Right lobe of liver (tissue), 6 donors: Measurements from ENCODE around the gene KRT8. TPM values are rescaled to one million over a fixed set of nuclear protein-coding genes. Genes with fewer than 3 reads are reported as not detected.

ENCODE experiments used
- ATAC-seq, 4 donors: fragments of 200-7000 bp; cut with Tn5 transposase; one replicate each; pipeline ENCODE4 v1.9.1; 2020; ENCODE audit warnings: mild to moderate bottlenecking in 4 of 4, moderate library complexity in 4 of 4
- DNase-seq, 3 donors: peaks; one replicate each; pipeline ENCODE4 v3.0.0-alpha.2; 2020
- H3K27ac ChIP-seq, 3 donors: fragments of 200-600 bp; one replicate each; pipeline ENCODE4 v1.8.0; 2022
- H3K27me3 ChIP-seq, 2 donors: fragments of 200-600 bp; one replicate each; pipeline ENCODE4 v1.8.0; 2022
- H3K36me3 ChIP-seq, 4 donors: fragments of 200-600 bp; sonication (generic) in 1 of 4; one replicate each; pipeline versions ENCODE4 v1.5.1 to v1.8.0; 2017 to 2022; ENCODE audit warnings: control low read depth in 1 of 4
- H3K4me1 ChIP-seq, 4 donors: fragments of 200-600 bp; sonication (generic) in 1 of 4; one replicate each; pipeline versions ENCODE4 v1.5.1 to v1.8.0; 2017 to 2022; ENCODE audit warnings: control low read depth in 1 of 4
- H3K4me3 ChIP-seq, 3 donors: fragments of 200-600 bp; one replicate each; pipeline ENCODE4 v1.8.0; 2022
- H3K9me3 ChIP-seq, 4 donors: fragments of 200-600 bp; sonication (generic) in 1 of 4; one replicate each; pipeline versions ENCODE4 v1.5.1 to v1.8.0; 2017 to 2022; ENCODE audit warnings: control low read depth in 1 of 4
- CTCF ChIP-seq, 4 donors: fragments of 200-600 bp in 3 of 4; fragments of 450-650 bp in 1 of 4; IDR thresholded peaks; one replicate each; pipeline versions ENCODE4 v1.5.1 to v1.8.0; 2016 to 2022; ENCODE audit warnings: antibody characterized with exemption in 4 of 4, mild to moderate bottlenecking in 2 of 4
- POLR2A ChIP-seq: fragments of 450-650 bp; IDR thresholded peaks from one replicate; pipeline ENCODE4 v1.6.1; 2017; ENCODE audit warnings: antibody characterized with exemption, mild to moderate bottlenecking
- WGBS: methylation state at CpG from one replicate; pipeline ENCODE4 v1.1.6; 2018; ENCODE audit warnings: low coverage, low lambda C conversion rate; ENCODE audit not compliant: insufficient coverage; ENCODE audit errors: missing lambda C conversion rate; 5-methylcytosine and 5-hydroxymethylcytosine counted together
- intact Hi-C, 2 donors: fragments of 100-400 bp; cut with DNase I; formaldehyde crosslinking; loops; one replicate each; pipeline versions ENCODE4 v1.11.2 to v1.14.1; 2022
- total RNA-seq, 6 experiments: library from RNA; depleted of rRNA in 2 of 6; stranded (reverse); fragments of >200 nt in 2 of 6; fragmentation: NEBNext Ultra II Directional in 3 of 6; extraction: Animal tissue kit (Norgen Biotek cat#: 25700) in 3 of 6; gene quantifications; one replicate each; pipeline versions ENCODE4 v1.1.0 to v1.2.4, GENCODE V29; 2016 to 2023
- donor health status: DM: no; HTN: yes; CAD: no.
- donor health status: DM: no; HTN: no; CAD: no.
- donor health status: DM: no; HTN: no; CAD: no.
- donor health status: DM: no; HTN: yes; CAD: no.
- donor health status: DM: no; HTN: yes; CAD: no.

Gene KRT8
- total RNA-seq, 6 experiments from 2014 or later = 149 to 1,003 (median 436) TPM

GRCh38 chr12:52915637-52916036 is 10.8 kb upstream of the KRT8 start:
- Histone ChIP-seq H3K27me3 (no peaks in the 10 kb centered on the region), H3K9me3 (no peaks in the 10 kb centered on the region), H3K27ac (no peak overlapping the region), H3K36me3 (no peaks in the 10 kb centered on the region), H3K4me3 (no peak overlapping the region), H3K4me1 (no peaks in the 10 kb centered on the region)
- intact Hi-C loops = no loop called here
- WGBS = 30% methylated on average over 4 of the region's 5 CpGs
- no peak for DNase-seq
- no peak for ATAC-seq
- TF ChIP-seq POLR2A = no peak
- TF ChIP-seq CTCF (IDR thresholded peaks at IDR 0.05) = no peak

DNA sequence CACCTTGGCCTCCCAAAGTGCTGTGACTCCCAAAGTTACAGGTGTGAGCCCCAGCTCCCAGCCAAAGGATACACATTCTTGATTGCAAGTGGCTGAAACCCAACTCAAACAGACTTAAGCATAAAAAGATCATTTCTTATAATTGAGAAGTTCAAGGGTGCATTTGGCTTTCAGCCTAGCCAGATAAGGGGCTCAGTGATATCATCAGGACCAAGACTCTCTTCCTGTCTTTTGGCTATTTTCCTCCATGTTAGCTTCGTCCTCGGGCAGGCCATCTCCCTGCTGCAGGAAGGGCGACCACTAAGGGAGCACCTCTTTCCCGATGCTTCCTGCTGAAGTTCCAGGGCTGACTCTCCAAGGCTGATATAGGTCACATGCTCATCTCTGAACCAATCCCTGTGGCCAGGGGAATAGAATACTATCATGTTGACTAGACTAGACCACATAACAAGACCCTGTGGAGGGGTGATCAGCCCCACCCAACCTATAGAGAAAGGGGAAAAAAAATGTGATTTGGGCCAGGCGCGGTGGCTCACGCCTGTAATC is 9.8 kb upstream of the KRT8 start:
- no peak for DNase-seq
- 75% methylated on average over 5 of the region's 7 CpGs for WGBS
- Histone ChIP-seq H3K27ac (no peak overlapping the region), H3K4me3 (no peak overlapping the region), H3K9me3 (no peaks in the 10 kb centered on the region), H3K27me3 (no peaks in the 10 kb centered on the region), H3K36me3 (no peaks in the 10 kb centered on the region), H3K4me1 (no peaks in the 10 kb centered on the region)
- TF ChIP-seq CTCF (IDR thresholded peaks at IDR 0.05) (no peak), POLR2A (no peak)
- ATAC-seq = no peak
- intact Hi-C loops = no loop called here

- intact Hi-C loops = no loop called here
- Histone ChIP-seq H3K27me3 (no peaks in the 10 kb centered on the region), H3K4me1 (peaks cover 0 to 1% (median 0%) of the 10 kb centered on the region in 4 donors), H3K27ac (no peak overlapping the region), H3K4me3 (no peak overlapping the region), H3K36me3 (no peaks in the 10 kb centered on the region), H3K9me3 (no peaks in the 10 kb centered on the region)
- TF ChIP-seq POLR2A (no peak), CTCF (IDR thresholded peaks at IDR 0.05) (no peak)
- no peak for DNase-seq
- WGBS = 88% methylated on average over 8 of the region's 9 CpGs
- no peak for ATAC-seq
Observed at GRCh38 chr12:52913431-52913821, 8.6 kb upstream of the KRT8 start.

GRCh38 chr12:52912711-52913430 is 8.0 kb upstream of the KRT8 start:
- Histone ChIP-seq H3K9me3 (no peaks in the 10 kb centered on the region), H3K4me1 (peaks cover 0 to 7% (median under 1%) of the 10 kb centered on the region in 4 donors), H3K27me3 (no peaks in the 10 kb centered on the region), H3K36me3 (no peaks in the 10 kb centered on the region), H3K27ac (no peak overlapping the region), H3K4me3 (no peak overlapping the region)
- DNase-seq = no peak
- no peak for ATAC-seq
- intact Hi-C loops = no loop called here
- no peak for TF ChIP-seq CTCF (IDR thresholded peaks at IDR 0.05)
- TF ChIP-seq POLR2A = no peak
- 80% methylated on average over 2 of the region's 8 CpGs for WGBS
